ENCODE results near the gene TM7SF3.
"Not testable (repeated sequence)": the region's sequence is repeated elsewhere in the genome, so short reads cannot be mapped to it uniquely, and the experiment has no call there.

TM7SF3 gene

GRCh38 chr12:26976687-26977086, 37.5 kb downstream of the TM7SF3 start:
- DNase-seq = no peak

GRCh38 chr12:26971963-26972362, 42.2 kb downstream of the TM7SF3 start:
- DNase-seq = no peak

- no peak for DNase-seq
Observed at GRCh38 chr12:26970136-26970535, 44.0 kb downstream of the TM7SF3 start.

- peak; percentile 32 for DNase-seq
Observed at GRCh38 chr12:26966842-26967241, 47.3 kb downstream of the TM7SF3 start.

- no peak for DNase-seq
Observed at GRCh38 chr12:26963413-26963812, 50.8 kb downstream of the TM7SF3 start.

GRCh38 chr12:26961803-26962202, 52.4 kb downstream of the TM7SF3 start:
- no peak for DNase-seq

- DNase-seq = not testable (repeated sequence)
Observed at GRCh38 chr12:26961391-26961790, 52.8 kb downstream of the TM7SF3 start.

- DNase-seq = no peak
Observed at GRCh38 chr12:26954027-26954426, 60.2 kb downstream of the TM7SF3 start.

GRCh38 chr12:26953447-26953846, 60.7 kb downstream of the TM7SF3 start:
- DNase-seq = no peak

- DNase-seq = no peak
Observed at GRCh38 chr12:26948309-26948708, 65.9 kb downstream of the TM7SF3 start.

- no peak for DNase-seq
Observed at GRCh38 chr12:26941215-26941594, 73.0 kb downstream of the TM7SF3 start.

GRCh38 chr12:26940516-26941214, 73.5 kb downstream of the TM7SF3 start:
- DNase-seq = no peak

- DNase-seq = no peak
Observed at GRCh38 chr12:26939953-26940352, 74.2 kb downstream of the TM7SF3 start.

- DNase-seq = peak; percentile 36
Observed at GRCh38 chr12:26939192-26939832, 74.9 kb downstream of the TM7SF3 start.

GRCh38 chr12:26938701-26939062, 75.5 kb downstream of the TM7SF3 start:
- DNase-seq = peak; percentile 49

- peak; percentile 98 for DNase-seq
Observed at GRCh38 chr12:26937863-26938700, 76.1 kb downstream of the TM7SF3 start, which contains the start of the genes FGFR1OP2 and INTS13. Gene FGFR1OP2 (plus strand): TSS chr12:26938470. CDS start chr12:26954159, 15,689 bp downstream. Gene INTS13 (minus strand): TSS chr12:26937981. CDS start chr12:26936803, 1,178 bp downstream.

GRCh38 chr12:26937443-26937862, 76.7 kb downstream of the TM7SF3 start:
- no peak for DNase-seq

- no peak for DNase-seq
Observed at GRCh38 chr12:26936559-26937442, 77.4 kb downstream of the TM7SF3 start.

GRCh38 chr12:26935636-26936378, 78.4 kb downstream of the TM7SF3 start:
- DNase-seq = no peak

GRCh38 chr12:26929590-26929989, 84.6 kb downstream of the TM7SF3 start:
- no peak for DNase-seq

- DNase-seq = no peak
Observed at GRCh38 chr12:26928661-26929060, 85.5 kb downstream of the TM7SF3 start.
